Measurements from ENCODE around the gene IL7R. TPM values are rescaled to one million over a fixed set of nuclear protein-coding genes. Genes with fewer than 3 reads are reported as not detected.

The IL7R gene
- total and polyA plus RNA-seq, 8 donors: 3.9 to 144 (median 9.0) TPM

- H3K4me1 ChIP-seq: peaks cover 7 to 15% of the 10 kb centered on the region in 2 donors
- H3K27me3 ChIP-seq: peaks cover 0 to 19% of the 10 kb centered on the region in 2 donors
- no peak overlapping the region for H3K27ac ChIP-seq
- H3K9me3 ChIP-seq: peaks cover 0 to 3% of the 10 kb centered on the region in 2 donors
- intact Hi-C loops (cut with DNase I): loop anchor here in 1 of 2 donors (5.0 kb wide), 2 partner anchors 144 to 269 kb away; no protein-coding TSS in a partner anchor
- no peak for ATAC-seq
- H3K36me3 ChIP-seq: no peaks in the 10 kb centered on the region
- H3K4me3 ChIP-seq: no peak overlapping the region
- DNase-seq: peak in 1 of 4 donors; percentile 60
- no peak for TF ChIP-seq CTCF (IDR thresholded peaks at IDR 0.05)
Measured at GRCh38 chr5:35920890-35921289, 64.2 kb downstream of the IL7R start.

- intact Hi-C loops (cut with DNase I): loop anchor here in 1 of 2 donors (5.0 kb wide), 2 partner anchors 145 to 270 kb away; no protein-coding TSS in a partner anchor
- Histone ChIP-seq H3K9me3 (peaks cover 0 to 3% of the 10 kb centered on the region in 2 donors), H3K27me3 (peaks cover 0 to 27% of the 10 kb centered on the region in 2 donors), H3K4me1 (peaks cover 7 to 19% of the 10 kb centered on the region in 2 donors), H3K36me3 (no peaks in the 10 kb centered on the region), H3K27ac (no peak overlapping the region), H3K4me3 (no peak overlapping the region)
- ATAC-seq (no peak), DNase-seq (no peak)
- no peak for TF ChIP-seq CTCF (IDR thresholded peaks at IDR 0.05)
Measured at GRCh38 chr5:35921930-35922329, 65.2 kb downstream of the IL7R start.

GRCh38 chr5:35922468-35922867 is 65.8 kb downstream of the IL7R start:
- peaks cover 0 to 32% of the 10 kb centered on the region in 2 donors for H3K27me3 ChIP-seq
- DNase-seq (no peak), ATAC-seq (no peak)
- H3K4me1 ChIP-seq: peaks cover 7 to 19% of the 10 kb centered on the region in 2 donors
- no peak for TF ChIP-seq CTCF (IDR thresholded peaks at IDR 0.05)
- no peaks in the 10 kb centered on the region for H3K36me3 ChIP-seq
- H3K4me3 ChIP-seq: no peak overlapping the region
- H3K9me3 ChIP-seq: peaks cover 0 to 3% of the 10 kb centered on the region in 2 donors
- H3K27ac ChIP-seq: no peak overlapping the region
- intact Hi-C loops (cut with DNase I): loop anchor here in 1 of 2 donors (5.0 kb wide), 2 partner anchors 145 to 270 kb away; no protein-coding TSS in a partner anchor

- peak overlapping the region in 1 of 2 donors; percentile 12 for H3K4me3 ChIP-seq
- H3K4me1 ChIP-seq: peaks cover 7 to 19% of the 10 kb centered on the region in 2 donors
- peaks cover 0 to 33% of the 10 kb centered on the region in 2 donors for H3K27me3 ChIP-seq
- intact Hi-C loops (cut with DNase I): loop anchor here in 1 of 2 donors (5.0 kb wide), 2 partner anchors 147 to 272 kb away; no protein-coding TSS in a partner anchor
- peaks cover 0 to 3% of the 10 kb centered on the region in 2 donors for H3K9me3 ChIP-seq
- peak; percentile 57 for ATAC-seq
- H3K36me3 ChIP-seq: no peaks in the 10 kb centered on the region
- DNase-seq: peak in 1 of 4 donors; percentile 20
- H3K27ac ChIP-seq: no peak overlapping the region
- no peak for TF ChIP-seq CTCF (IDR thresholded peaks at IDR 0.05)
Measured at GRCh38 chr5:35924122-35924949, 67.6 kb downstream of the IL7R start.
